SJCRH30 (cell line): ENCODE measurements around the gene ITPRID2. TPM values are rescaled to one million over a fixed set of nuclear protein-coding genes. Genes with fewer than 3 reads are reported as not detected.
"Not testable (repeated sequence)": the region's sequence is repeated elsewhere in the genome, so short reads cannot be mapped to it uniquely, and the experiment has no call there.

Experiments
- DNase-seq, 2 experiments: peaks; one replicate each; pipeline ENCODE4 v3.0.0-alpha.2; 2015 to 2020
- H3K27ac ChIP-seq: fragments of 250-450 bp; sonication (Bioruptor Pico); 2 replicates; pipeline ENCODE4 v1.5.1; 2020; ENCODE audit warnings: mild to moderate bottlenecking, moderate library complexity
- H3K27me3 ChIP-seq: fragments of 250-450 bp; sonication (Bioruptor Pico); 2 replicates; pipeline ENCODE4 v1.5.1; 2020; ENCODE audit warnings: mild to moderate bottlenecking, moderate library complexity
- H3K36me3 ChIP-seq: fragments of 250-450 bp; sonication (Bioruptor Pico); 2 replicates; pipeline ENCODE4 v1.5.1; 2020; ENCODE audit warnings: mild to moderate bottlenecking, moderate library complexity
- H3K4me1 ChIP-seq: fragments of 250-450 bp; sonication (Bioruptor Pico); 2 replicates; pipeline ENCODE4 v1.5.1; 2020; ENCODE audit warnings: mild to moderate bottlenecking, moderate library complexity
- H3K4me3 ChIP-seq: fragments of 250-450 bp; sonication (Bioruptor Pico); 2 replicates; pipeline ENCODE4 v1.5.1; 2020; ENCODE audit warnings: mild to moderate bottlenecking, moderate library complexity
- H3K9me3 ChIP-seq: fragments of 250-450 bp; sonication (Bioruptor Pico); replicated peaks from 2 replicates; pipeline ENCODE4 v1.5.1; 2020; ENCODE audit warnings: mild to moderate bottlenecking, moderate library complexity
- total RNA-seq: library from RNA; depleted of rRNA; stranded (reverse); fragments of >200 nt; shearing (Covaris generic); gene quantifications from 2 replicates; pipeline ENCODE4 v1.2.3, GENCODE V29; 2014

The ITPRID2 gene
- total RNA-seq, 1 experiment from 2014 or later: 91.2 TPM

GRCh38 chr2:181952404-181953226 is 61.1 kb downstream of the ITPRID2 start:
- Histone ChIP-seq H3K27ac (no peak overlapping the region), H3K4me3 (no peak overlapping the region), H3K36me3 (no peaks in the 10 kb centered on the region), H3K4me1 (no peaks in the 10 kb centered on the region), H3K9me3 (no peaks in the 10 kb centered on the region), H3K27me3 (no peaks in the 10 kb centered on the region)
- DNase-seq: no peak

- Histone ChIP-seq H3K27me3 (no peaks in the 10 kb centered on the region), H3K36me3 (no peaks in the 10 kb centered on the region), H3K4me1 (no peaks in the 10 kb centered on the region), H3K9me3 (no peaks in the 10 kb centered on the region), H3K27ac (no peak overlapping the region), H3K4me3 (no peak overlapping the region)
- no peak for DNase-seq
Measured at GRCh38 chr2:181953881-181954537, 62.5 kb downstream of the ITPRID2 start.

- Histone ChIP-seq H3K27me3 (no peaks in the 10 kb centered on the region), H3K4me3 (no peak overlapping the region), H3K27ac (no peak overlapping the region), H3K4me1 (no peaks in the 10 kb centered on the region), H3K9me3 (no peaks in the 10 kb centered on the region), H3K36me3 (no peaks in the 10 kb centered on the region)
- DNase-seq: no peak
Measured at GRCh38 chr2:181954538-181954883, 63.0 kb downstream of the ITPRID2 start.

- no peak overlapping the region for H3K4me3 ChIP-seq
- H3K4me1 ChIP-seq: no peaks in the 10 kb centered on the region
- no peak overlapping the region for H3K27ac ChIP-seq
- no peaks in the 10 kb centered on the region for H3K27me3 ChIP-seq
- no peak for DNase-seq
- H3K36me3 ChIP-seq: no peaks in the 10 kb centered on the region
- no peaks in the 10 kb centered on the region for H3K9me3 ChIP-seq
Measured at GRCh38 chr2:181955010-181955409, 63.5 kb downstream of the ITPRID2 start.

GRCh38 chr2:181955866-181956265 is 64.3 kb downstream of the ITPRID2 start:
- H3K4me1 ChIP-seq, H3K27ac ChIP-seq, H3K36me3 ChIP-seq, H3K27me3 ChIP-seq, H3K4me3 ChIP-seq, DNase-seq, H3K9me3 ChIP-seq: not testable (repeated sequence)

- H3K9me3 ChIP-seq: no peaks in the 10 kb centered on the region
- no peak overlapping the region for H3K4me3 ChIP-seq
- no peaks in the 10 kb centered on the region for H3K4me1 ChIP-seq
- H3K36me3 ChIP-seq: no peaks in the 10 kb centered on the region
- DNase-seq: no peak
- no peaks in the 10 kb centered on the region for H3K27me3 ChIP-seq
- H3K27ac ChIP-seq: no peak overlapping the region
Measured at GRCh38 chr2:181957668-181958067, 66.1 kb downstream of the ITPRID2 start.

GRCh38 chr2:181958726-181959125 is 67.2 kb downstream of the ITPRID2 start:
- H3K9me3 ChIP-seq: no peaks in the 10 kb centered on the region
- H3K4me3 ChIP-seq: no peak overlapping the region
- H3K4me1 ChIP-seq: no peaks in the 10 kb centered on the region
- no peaks in the 10 kb centered on the region for H3K36me3 ChIP-seq
- H3K27me3 ChIP-seq: no peaks in the 10 kb centered on the region
- DNase-seq: no peak
- H3K27ac ChIP-seq: no peak overlapping the region

GRCh38 chr2:181959508-181959907 is 68.0 kb downstream of the ITPRID2 start:
- DNase-seq: no peak
- Histone ChIP-seq H3K9me3 (no peaks in the 10 kb centered on the region), H3K4me1 (no peaks in the 10 kb centered on the region), H3K27ac (no peak overlapping the region), H3K27me3 (no peaks in the 10 kb centered on the region), H3K4me3 (no peak overlapping the region), H3K36me3 (no peaks in the 10 kb centered on the region)

GRCh38 chr2:181961167-181961566 is 69.6 kb downstream of the ITPRID2 start:
- not testable (repeated sequence) for DNase-seq, H3K4me3 ChIP-seq, H3K27ac ChIP-seq, H3K36me3 ChIP-seq, H3K9me3 ChIP-seq, H3K4me1 ChIP-seq, H3K27me3 ChIP-seq

GRCh38 chr2:181962142-181962541 is 70.6 kb downstream of the ITPRID2 start:
- DNase-seq: no peak
- H3K27ac ChIP-seq: no peak overlapping the region
- no peaks in the 10 kb centered on the region for H3K9me3 ChIP-seq
- H3K4me3 ChIP-seq: no peak overlapping the region
- H3K4me1 ChIP-seq: no peaks in the 10 kb centered on the region
- no peaks in the 10 kb centered on the region for H3K36me3 ChIP-seq
- no peaks in the 10 kb centered on the region for H3K27me3 ChIP-seq

GRCh38 chr2:181970160-181970794 is 78.7 kb downstream of the ITPRID2 start:
- Histone ChIP-seq H3K9me3 (no peaks in the 10 kb centered on the region), H3K27me3 (no peaks in the 10 kb centered on the region), H3K36me3 (no peaks in the 10 kb centered on the region), H3K4me1 (no peaks in the 10 kb centered on the region), H3K4me3 (no peak overlapping the region), H3K27ac (no peak overlapping the region)
- no peak for DNase-seq

- Histone ChIP-seq H3K4me3 (no peak overlapping the region), H3K36me3 (no peaks in the 10 kb centered on the region), H3K9me3 (no peaks in the 10 kb centered on the region), H3K27ac (no peak overlapping the region), H3K4me1 (no peaks in the 10 kb centered on the region), H3K27me3 (no peaks in the 10 kb centered on the region)
- no peak for DNase-seq
Measured at GRCh38 chr2:181971032-181971431, 79.5 kb downstream of the ITPRID2 start.

GRCh38 chr2:181972431-181973170 is 81.1 kb downstream of the ITPRID2 start:
- H3K27ac ChIP-seq: no peak overlapping the region
- H3K4me1 ChIP-seq: peaks cover 4% of the 10 kb centered on the region
- H3K36me3 ChIP-seq: no peaks in the 10 kb centered on the region
- H3K4me3 ChIP-seq: no peak overlapping the region
- H3K9me3 ChIP-seq: no peaks in the 10 kb centered on the region
- H3K27me3 ChIP-seq: no peaks in the 10 kb centered on the region
- no peak for DNase-seq

GRCh38 chr2:181973171-181973783 is 81.7 kb downstream of the ITPRID2 start:
- H3K27me3 ChIP-seq: no peaks in the 10 kb centered on the region
- no peak for DNase-seq
- no peak overlapping the region for H3K4me3 ChIP-seq
- peaks cover 9% of the 10 kb centered on the region for H3K4me1 ChIP-seq
- H3K27ac ChIP-seq: no peak overlapping the region
- H3K36me3 ChIP-seq: no peaks in the 10 kb centered on the region
- no peaks in the 10 kb centered on the region for H3K9me3 ChIP-seq
